Central memory CD8-positive, alpha-beta T cell (primary cell): Measurements from ENCODE around the gene CAMK2D.

Experiments used
- ATAC-seq: fragments of 150-1000 bp; cut with Tn5 transposase; replicated peaks from 2 replicates; pipeline ENCODE4 v1.10.0; 2022; ENCODE audit warnings: mild to moderate bottlenecking, moderate FRiP score, moderate number of reproducible peaks; ENCODE audit not compliant: poor library complexity, severe bottlenecking; ENCODE audit errors: extremely low read depth
- DNase-seq, 2 donors: peaks; one replicate each; pipeline ENCODE4 v3.0.0; 2021; ENCODE audit warnings: low spot score in 2 of 2
- H3K27ac Mint-ChIP-seq: one replicate; pipeline ENCODE4 v1.8.0; 2022; ENCODE audit warnings: low read depth, mild to moderate bottlenecking, moderate library complexity, mixed read lengths
- H3K27me3 Mint-ChIP-seq: one replicate; pipeline ENCODE4 v1.8.0; 2022; ENCODE audit warnings: mixed read lengths
- H3K36me3 Mint-ChIP-seq: one replicate; pipeline ENCODE4 v1.8.0; 2022; ENCODE audit warnings: mild to moderate bottlenecking, moderate library complexity, mixed read lengths; ENCODE audit not compliant: insufficient read depth
- H3K4me1 Mint-ChIP-seq: one replicate; pipeline ENCODE4 v1.8.0; 2022; ENCODE audit warnings: mixed read lengths
- H3K4me3 Mint-ChIP-seq: one replicate; pipeline ENCODE4 v1.8.0; 2022; ENCODE audit warnings: mild to moderate bottlenecking, moderate library complexity, mixed read lengths
- H3K9me3 Mint-ChIP-seq: one replicate; pipeline ENCODE4 v1.8.0; 2022; ENCODE audit warnings: mixed read lengths

CAMK2D gene

DNA sequence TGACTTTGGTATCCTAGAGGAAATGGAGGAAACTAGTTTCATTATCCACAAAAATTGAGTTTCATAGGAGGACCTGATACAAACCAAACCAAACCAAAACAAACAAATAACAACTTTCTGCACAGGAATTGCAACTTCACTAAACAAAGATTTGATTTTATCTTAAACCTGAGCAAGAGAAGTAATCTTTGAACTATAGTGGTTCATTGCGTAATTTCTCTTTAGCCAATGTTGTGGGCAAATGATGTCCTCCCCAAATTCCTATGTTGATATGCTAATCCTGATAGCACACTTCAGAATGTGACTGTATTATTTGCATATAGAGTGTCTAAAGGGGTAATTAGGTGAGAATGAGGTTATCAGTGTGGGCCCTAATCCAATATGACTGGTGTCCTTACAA, 102.4 kb downstream of the CAMK2D start:
- Mint-ChIP-seq H3K27me3 (no peaks in the 10 kb centered on the region), H3K36me3 (peaks cover 4% of the 10 kb centered on the region), H3K4me3 (no peak overlapping the region), H3K4me1 (peaks cover 20% of the 10 kb centered on the region), H3K9me3 (no peaks in the 10 kb centered on the region), H3K27ac (no peak overlapping the region)
- no peak for ATAC-seq
- DNase-seq, result no peak

DNA sequence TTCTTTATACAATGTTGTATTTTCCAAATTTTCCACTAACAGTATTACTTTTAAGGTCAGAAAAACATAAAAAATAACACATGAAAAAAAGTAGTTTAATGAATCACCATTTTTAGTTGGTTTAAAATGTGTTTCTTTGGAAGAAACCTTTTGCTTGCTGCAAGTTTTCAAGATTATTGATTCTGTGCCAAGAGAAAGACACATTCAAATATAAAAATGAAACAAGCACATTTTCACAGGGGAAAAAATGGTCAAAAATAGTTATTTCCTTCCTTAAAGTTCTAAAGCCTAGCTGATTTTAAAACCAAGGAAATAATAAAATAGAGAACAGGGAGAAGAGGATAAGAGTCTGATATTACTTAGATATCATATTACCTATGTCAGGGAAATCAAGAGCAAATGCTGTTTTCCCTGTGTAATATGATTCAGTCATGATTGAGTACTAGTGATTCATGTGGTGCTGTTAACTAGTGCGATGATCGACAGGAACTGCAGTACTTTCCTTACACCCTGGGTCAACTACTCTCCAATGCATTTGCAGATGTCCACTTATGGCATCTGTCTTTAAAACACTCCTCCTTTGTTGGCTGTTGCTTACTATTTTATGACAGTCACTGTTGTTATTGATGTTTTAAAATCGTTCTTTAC, 103.8 kb downstream of the CAMK2D start:
- H3K9me3 Mint-ChIP-seq, result no peaks in the 10 kb centered on the region
- no peak overlapping the region for H3K27ac Mint-ChIP-seq
- ATAC-seq (no peak), DNase-seq (no peak)
- H3K36me3 Mint-ChIP-seq, result peaks cover 3% of the 10 kb centered on the region
- peaks cover 16% of the 10 kb centered on the region for H3K4me1 Mint-ChIP-seq
- H3K4me3 Mint-ChIP-seq, result no peak overlapping the region
- H3K27me3 Mint-ChIP-seq, result no peaks in the 10 kb centered on the region

DNA sequence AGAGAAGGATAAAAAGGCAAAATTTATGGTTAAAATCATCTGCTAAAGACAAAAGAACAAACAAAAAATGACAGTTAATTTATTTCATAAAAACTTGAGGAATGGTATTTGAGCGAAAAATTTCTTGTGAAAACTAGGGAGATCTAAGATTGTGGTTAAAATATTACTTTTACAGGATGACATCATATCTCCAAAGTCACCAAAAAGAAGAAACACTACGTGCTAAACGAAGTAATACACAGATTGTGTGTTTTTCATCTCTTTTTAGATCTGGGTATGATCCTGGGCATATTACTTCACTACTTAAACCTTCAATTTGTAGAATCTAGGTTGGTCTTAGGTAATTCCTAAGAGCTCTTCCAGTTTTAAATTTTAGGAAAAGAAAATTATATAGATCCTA, 107.7 kb downstream of the CAMK2D start:
- Mint-ChIP-seq H3K27me3 (no peaks in the 10 kb centered on the region), H3K27ac (no peak overlapping the region), H3K36me3 (peaks cover 1% of the 10 kb centered on the region), H3K9me3 (no peaks in the 10 kb centered on the region), H3K4me3 (no peak overlapping the region), H3K4me1 (peaks cover 16% of the 10 kb centered on the region)
- DNase-seq (no peak), ATAC-seq (no peak)

DNA sequence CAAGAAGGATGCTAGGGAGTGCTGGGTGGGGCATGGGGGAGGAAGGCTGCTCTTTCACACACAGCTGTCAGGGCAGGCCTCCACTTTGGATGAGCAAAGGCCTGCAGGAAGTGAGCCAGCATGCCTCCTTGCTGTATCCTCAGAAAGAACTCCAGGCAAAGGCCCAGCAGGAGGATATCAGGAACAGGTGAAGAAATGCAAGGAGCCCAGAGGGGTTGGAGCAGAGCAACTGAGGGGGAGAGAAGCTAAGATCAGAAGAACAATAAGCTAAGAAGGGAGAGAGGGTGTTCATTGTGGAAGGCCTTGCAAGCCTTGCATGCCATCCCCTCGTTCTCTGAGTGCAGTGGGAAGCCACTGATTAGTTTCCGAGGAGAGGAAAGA, 115.1 kb downstream of the CAMK2D start:
- no peak overlapping the region for H3K27ac Mint-ChIP-seq
- H3K36me3 Mint-ChIP-seq, result no peaks in the 10 kb centered on the region

DNA sequence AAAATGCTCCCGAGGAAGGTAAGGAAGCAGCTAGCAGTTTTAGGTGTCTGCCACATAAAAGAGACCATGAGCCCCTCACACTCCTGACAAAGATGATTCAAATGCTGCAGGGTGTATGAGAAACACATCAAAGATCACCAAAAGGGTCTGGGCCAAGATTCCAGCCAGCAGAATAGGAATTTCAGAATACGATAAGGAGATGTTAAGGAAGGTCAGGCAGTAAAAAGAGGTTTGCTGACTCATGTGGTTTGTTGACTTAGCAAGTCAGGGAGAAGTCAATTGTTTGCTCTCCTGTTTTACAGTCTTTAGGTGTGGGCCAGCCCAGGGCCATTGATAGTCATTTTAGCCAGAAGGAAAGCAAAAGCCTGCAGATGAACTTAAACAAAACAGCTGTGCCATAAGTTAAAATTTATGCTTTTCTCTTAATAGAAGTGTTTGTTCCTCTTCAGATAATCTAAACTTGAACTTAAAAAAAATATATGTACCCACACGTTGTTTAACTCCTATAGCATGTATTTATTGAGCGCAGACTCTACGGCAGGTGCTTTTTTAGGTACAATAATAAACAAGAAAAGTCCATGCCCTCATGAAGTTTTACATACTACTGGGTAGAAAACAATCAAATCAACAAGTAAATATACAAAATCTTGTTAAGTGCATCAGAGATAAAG, 115.6 kb downstream of the CAMK2D start:
- no peak overlapping the region for H3K4me3 Mint-ChIP-seq
- DNase-seq, result no peak
- H3K9me3 Mint-ChIP-seq, result no peaks in the 10 kb centered on the region
- H3K4me1 Mint-ChIP-seq, result peaks cover 24% of the 10 kb centered on the region
- H3K27me3 Mint-ChIP-seq, result no peaks in the 10 kb centered on the region
- no peak overlapping the region for H3K27ac Mint-ChIP-seq
- no peak for ATAC-seq
- H3K36me3 Mint-ChIP-seq, result no peaks in the 10 kb centered on the region

More for the DNA sequence above, 115.1 kb downstream of the CAMK2D start:
- Mint-ChIP-seq H3K9me3 (no peaks in the 10 kb centered on the region), H3K4me3 (no peak overlapping the region), H3K27me3 (no peaks in the 10 kb centered on the region), H3K4me1 (peaks cover 24% of the 10 kb centered on the region)
- DNase-seq, result no peak
- ATAC-seq, result no peak

DNA sequence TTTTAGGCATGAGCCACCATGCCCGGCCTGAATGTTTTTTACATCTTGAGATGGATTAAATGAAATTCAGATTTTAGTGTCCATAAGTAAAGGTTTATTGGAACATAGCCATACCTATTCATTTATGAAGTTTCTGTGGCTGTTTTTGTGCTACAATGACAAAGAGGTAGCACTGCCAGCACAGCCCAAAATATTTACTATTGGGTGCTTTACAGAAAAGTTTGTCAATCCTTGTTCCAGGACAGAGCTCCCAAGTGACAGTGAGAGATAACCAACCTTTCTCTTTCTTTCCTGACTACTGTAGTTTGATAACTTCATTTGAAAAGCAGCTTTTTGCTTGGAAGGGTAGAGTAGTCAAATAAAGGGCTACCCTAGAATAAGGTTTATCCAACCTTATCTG, 116.2 kb downstream of the CAMK2D start:
- H3K9me3 Mint-ChIP-seq, result no peaks in the 10 kb centered on the region
- no peak overlapping the region for H3K27ac Mint-ChIP-seq
- DNase-seq (no peak), ATAC-seq (no peak)
- H3K4me3 Mint-ChIP-seq, result no peak overlapping the region
- H3K4me1 Mint-ChIP-seq, result peaks cover 24% of the 10 kb centered on the region
- H3K27me3 Mint-ChIP-seq, result no peaks in the 10 kb centered on the region
- H3K36me3 Mint-ChIP-seq, result no peaks in the 10 kb centered on the region

DNA sequence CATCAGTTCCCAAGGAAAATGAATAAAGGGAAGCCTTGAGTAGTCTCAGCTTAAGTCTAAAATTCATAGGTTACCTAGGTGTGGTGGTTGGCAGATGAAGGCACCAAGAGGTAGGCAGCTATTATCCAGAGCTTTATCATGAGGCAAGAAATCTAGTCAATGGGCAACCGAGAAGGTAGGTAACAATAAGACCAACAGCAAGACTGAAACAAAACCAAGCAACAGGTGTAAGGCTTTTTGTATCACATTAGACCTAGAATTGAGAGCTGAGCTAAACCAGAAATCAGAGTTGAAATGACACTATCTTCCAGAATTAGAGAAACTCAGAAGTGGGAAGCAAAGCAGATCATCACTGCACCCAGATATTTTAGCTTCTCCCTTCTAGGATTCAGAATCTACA, 117.1 kb downstream of the CAMK2D start:
- H3K36me3 Mint-ChIP-seq, result peaks cover under 1% of the 10 kb centered on the region
- H3K27me3 Mint-ChIP-seq, result no peaks in the 10 kb centered on the region
- no peak overlapping the region for H3K4me3 Mint-ChIP-seq
- no peak overlapping the region for H3K27ac Mint-ChIP-seq
- DNase-seq (no peak), ATAC-seq (no peak)
- no peaks in the 10 kb centered on the region for H3K9me3 Mint-ChIP-seq
- H3K4me1 Mint-ChIP-seq, result peaks cover 31% of the 10 kb centered on the region

DNA sequence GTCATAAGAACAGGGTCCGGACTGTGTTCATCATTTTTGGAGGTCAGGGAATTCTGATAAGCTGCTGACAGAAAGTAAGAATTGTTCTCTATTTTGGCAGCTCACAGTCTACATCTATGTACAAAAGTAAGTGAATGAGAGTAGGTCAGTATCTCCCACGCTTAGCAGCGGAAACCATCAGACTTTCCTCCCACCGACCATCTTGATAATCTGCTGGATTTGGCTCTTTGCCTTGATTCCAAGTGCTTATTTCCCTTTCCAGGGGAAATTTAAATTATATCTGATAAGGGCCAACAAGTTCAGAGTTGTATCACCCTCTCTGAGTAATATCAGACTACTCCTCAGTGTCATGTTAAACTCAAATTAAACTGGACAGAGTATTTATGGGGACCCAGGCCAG, 118.0 kb downstream of the CAMK2D start:
- ATAC-seq (no peak), DNase-seq (no peak)
- Mint-ChIP-seq H3K27me3 (no peaks in the 10 kb centered on the region), H3K4me1 (peaks cover 36% of the 10 kb centered on the region), H3K9me3 (no peaks in the 10 kb centered on the region), H3K36me3 (peaks cover 1% of the 10 kb centered on the region), H3K27ac (no peak overlapping the region), H3K4me3 (no peak overlapping the region)

DNA sequence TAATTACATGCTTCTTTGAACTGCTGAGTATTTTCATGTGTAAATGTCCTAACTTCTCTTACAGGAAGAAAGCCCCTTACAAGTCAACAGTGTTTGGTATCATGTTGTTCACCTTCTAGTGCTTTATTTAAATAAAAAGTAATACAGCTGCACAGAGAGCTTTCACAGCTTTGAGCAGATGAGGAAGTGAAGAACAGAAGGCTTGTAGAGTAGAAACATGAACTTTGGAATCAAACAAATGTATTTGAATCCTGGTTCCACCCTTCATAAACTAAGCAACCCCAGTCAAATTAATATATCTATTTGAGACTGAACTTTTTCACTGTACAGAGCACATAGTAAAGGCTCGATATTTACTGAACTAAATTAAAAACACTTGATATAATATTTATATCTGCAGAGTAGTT, 120.5 kb downstream of the CAMK2D start:
- Mint-ChIP-seq H3K4me3 (no peak overlapping the region), H3K27ac (no peak overlapping the region), H3K9me3 (no peaks in the 10 kb centered on the region), H3K36me3 (peaks cover 6% of the 10 kb centered on the region), H3K4me1 (peaks cover 49% of the 10 kb centered on the region), H3K27me3 (no peaks in the 10 kb centered on the region)
- DNase-seq (no peak), ATAC-seq (no peak)

DNA sequence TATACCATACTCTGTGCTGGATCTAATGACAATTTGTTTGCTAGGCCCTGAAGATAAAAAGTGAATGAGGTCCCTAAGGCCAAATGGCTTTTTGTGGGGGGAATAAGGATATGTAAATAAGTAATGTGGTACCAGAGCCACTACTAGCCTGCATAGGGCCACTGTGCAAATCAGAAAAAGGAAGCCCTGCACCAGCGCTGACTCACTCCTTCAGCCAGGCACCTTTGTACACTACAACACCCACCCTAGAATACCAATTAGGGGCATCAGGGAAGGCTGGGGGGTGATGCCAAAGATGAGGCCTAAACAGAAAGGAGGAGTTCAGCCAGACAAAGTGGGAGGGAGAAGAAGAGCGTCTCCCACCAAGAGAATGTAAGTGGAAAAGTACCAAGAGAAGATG, 122.2 kb downstream of the CAMK2D start:
- H3K36me3 Mint-ChIP-seq, result peaks cover 6% of the 10 kb centered on the region
- no peak overlapping the region for H3K4me3 Mint-ChIP-seq
- H3K27me3 Mint-ChIP-seq, result no peaks in the 10 kb centered on the region
- DNase-seq (no peak), ATAC-seq (no peak)
- no peak overlapping the region for H3K27ac Mint-ChIP-seq
- no peaks in the 10 kb centered on the region for H3K9me3 Mint-ChIP-seq
- peaks cover 42% of the 10 kb centered on the region for H3K4me1 Mint-ChIP-seq

DNA sequence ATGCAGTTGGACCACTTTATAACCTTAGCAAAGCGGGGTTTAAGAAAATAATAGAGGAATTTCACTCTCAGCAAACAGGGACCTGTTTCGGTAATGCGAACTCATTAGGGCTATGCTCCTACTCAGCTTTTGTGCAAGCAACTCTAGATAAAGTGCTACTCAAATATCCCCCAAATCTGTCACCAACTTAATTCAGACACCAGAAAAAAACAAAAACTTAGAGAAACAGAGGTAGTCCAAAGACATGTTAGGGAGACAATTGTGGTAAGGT, 123.0 kb downstream of the CAMK2D start:
- ATAC-seq, result no peak
- DNase-seq, result no peak
- Mint-ChIP-seq H3K4me3 (no peak overlapping the region), H3K36me3 (peaks cover 6% of the 10 kb centered on the region), H3K27me3 (no peaks in the 10 kb centered on the region), H3K9me3 (no peaks in the 10 kb centered on the region), H3K4me1 (peaks cover 35% of the 10 kb centered on the region), H3K27ac (no peak overlapping the region)

DNA sequence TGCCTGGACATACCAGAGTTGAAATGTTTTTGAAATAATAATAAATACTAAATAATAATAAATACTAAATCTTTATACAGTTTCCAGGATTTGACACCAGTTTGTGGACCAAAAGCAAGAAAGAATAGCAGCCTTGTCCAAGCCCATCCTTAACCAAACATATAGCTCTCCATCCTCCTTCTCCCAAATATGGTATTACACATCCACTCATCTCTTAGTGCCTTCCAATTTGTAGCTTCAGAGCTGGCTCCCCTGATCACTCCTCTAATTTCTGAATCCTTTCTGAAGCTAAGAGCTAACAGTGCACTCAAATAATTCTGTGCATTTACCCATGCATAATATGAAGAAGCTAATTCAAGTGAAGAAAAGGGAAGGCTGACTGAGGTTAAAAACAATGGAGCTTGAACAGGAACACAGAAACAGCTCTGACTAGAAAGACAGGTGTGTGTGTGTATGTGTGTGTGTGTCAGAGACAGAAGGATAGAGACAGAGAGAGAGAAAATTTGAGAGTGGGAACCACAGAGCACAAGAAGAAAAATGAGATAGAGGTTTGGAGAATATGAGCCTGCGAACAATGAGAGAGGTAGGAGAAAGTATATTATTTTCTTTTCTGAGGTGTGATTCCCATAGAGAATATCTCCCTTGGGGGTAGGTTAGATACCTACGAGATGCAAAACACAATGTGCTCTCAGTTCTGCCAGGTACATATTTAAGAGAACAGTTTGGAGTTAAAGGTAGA, 123.5 kb downstream of the CAMK2D start:
- DNase-seq, result no peak
- H3K9me3 Mint-ChIP-seq, result no peaks in the 10 kb centered on the region
- H3K27me3 Mint-ChIP-seq, result no peaks in the 10 kb centered on the region
- H3K4me3 Mint-ChIP-seq, result no peak overlapping the region
- ATAC-seq, result no peak
- no peak overlapping the region for H3K27ac Mint-ChIP-seq
- H3K36me3 Mint-ChIP-seq, result peaks cover 6% of the 10 kb centered on the region
- H3K4me1 Mint-ChIP-seq, result peaks cover 35% of the 10 kb centered on the region

DNA sequence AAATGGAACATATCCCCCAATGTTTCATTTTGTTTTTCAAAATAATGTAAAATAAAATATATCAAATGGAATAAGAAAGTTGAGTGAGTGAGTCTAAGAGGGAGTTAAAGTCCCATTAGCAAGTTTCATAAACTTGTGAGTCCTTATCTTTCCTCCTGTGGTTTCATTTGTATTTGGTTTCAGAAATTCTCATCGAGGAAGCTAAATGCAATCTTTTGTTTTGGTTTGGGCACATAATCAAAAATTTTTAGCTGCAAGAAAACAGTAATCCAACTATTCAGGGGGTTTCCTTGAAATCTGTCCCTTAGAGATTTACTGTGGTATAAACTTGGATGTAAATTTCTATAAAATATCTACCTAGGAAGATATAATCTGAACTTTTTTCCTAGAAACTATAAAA, 124.2 kb downstream of the CAMK2D start:
- Mint-ChIP-seq H3K27me3 (no peaks in the 10 kb centered on the region), H3K36me3 (peaks cover 6% of the 10 kb centered on the region), H3K9me3 (no peaks in the 10 kb centered on the region), H3K4me3 (peak overlapping the region; percentile 59), H3K27ac (peak overlapping the region; percentile 57), H3K4me1 (peaks cover 35% of the 10 kb centered on the region)
- DNase-seq (no peak), ATAC-seq (no peak)
